NOMO-1 (cell line): ENCODE measurements around the gene TSC22D4.
A peak's percentile ranks its signal among the peaks of the same experiment; 100 is the strongest.
"Not testable (repeated sequence)": the region's sequence is repeated elsewhere in the genome, so short reads cannot be mapped to it uniquely, and the experiment has no call there.

ENCODE experiments used
- DNase-seq, 2 experiments: peaks; one replicate each; lab custom pipeline; 2025; ENCODE audit not compliant: unreplicated experiment in 2 of 2; lab: John Stamatoyannopoulos, UW

Gene TSC22D4

GRCh38 chr7:100476101-100476780, 2.8 kb downstream of the TSC22D4 start:
- DNase-seq: no peak

GRCh38 chr7:100475549-100475948, 3.5 kb downstream of the TSC22D4 start:
- DNase-seq: no peak

GRCh38 chr7:100472854-100473499, 6.0 kb downstream of the TSC22D4 start:
- DNase-seq: no peak

- no peak for DNase-seq
Measured at GRCh38 chr7:100472121-100472851, 6.7 kb downstream of the TSC22D4 start.

- no peak for DNase-seq
Measured at GRCh38 chr7:100471021-100471420, 8.0 kb downstream of the TSC22D4 start.

GRCh38 chr7:100469227-100470044, 9.6 kb downstream of the TSC22D4 start:
- peak; percentile 66 to 77 for DNase-seq

GRCh38 chr7:100467638-100468373, 11.2 kb downstream of the TSC22D4 start:
- DNase-seq: no peak

GRCh38 chr7:100466653-100467605, 12.1 kb downstream of the TSC22D4 start:
- no peak for DNase-seq

GRCh38 chr7:100465702-100466311, 13.2 kb downstream of the TSC22D4 start:
- no peak for DNase-seq

- no peak for DNase-seq
Measured at GRCh38 chr7:100465299-100465698, 13.7 kb downstream of the TSC22D4 start.

- DNase-seq: no peak
Measured at GRCh38 chr7:100464791-100465190, 14.2 kb downstream of the TSC22D4 start.

- DNase-seq: no peak
Measured at GRCh38 chr7:100464210-100464660, 14.8 kb downstream of the TSC22D4 start, which contains the start of gene SPACDR. Gene SPACDR, minus strand, starts transcription at chr7:100464260. Its CDS starts 235 bp downstream, at chr7:100464025.

- no peak for DNase-seq
Measured at GRCh38 chr7:100457033-100457432, 22.0 kb downstream of the TSC22D4 start.

- no peak for DNase-seq
Measured at GRCh38 chr7:100456562-100456961, 22.5 kb downstream of the TSC22D4 start.

- DNase-seq: no peak
Measured at GRCh38 chr7:100455206-100455605, 23.8 kb downstream of the TSC22D4 start.

GRCh38 chr7:100453854-100454253, 25.2 kb downstream of the TSC22D4 start:
- DNase-seq: not testable (repeated sequence)

GRCh38 chr7:100452513-100452912, 26.5 kb downstream of the TSC22D4 start:
- no peak for DNase-seq

- no peak for DNase-seq
Measured at GRCh38 chr7:100449190-100449795, 29.7 kb downstream of the TSC22D4 start.
